Smooth muscle cell of the coronary artery (primary cell): ENCODE measurements around the gene ATM. TPM values are rescaled to one million over a fixed set of nuclear protein-coding genes. Genes with fewer than 3 reads are reported as not detected.

Source experiments
- total RNA-seq: library from RNA; depleted of rRNA; stranded (reverse); fragments of >200 nt; gene quantifications from 2 replicates; pipeline ENCODE4 v1.2.3, GENCODE V29; 2014; ENCODE audit warnings: low replicate concordance

ATM gene, protein sequence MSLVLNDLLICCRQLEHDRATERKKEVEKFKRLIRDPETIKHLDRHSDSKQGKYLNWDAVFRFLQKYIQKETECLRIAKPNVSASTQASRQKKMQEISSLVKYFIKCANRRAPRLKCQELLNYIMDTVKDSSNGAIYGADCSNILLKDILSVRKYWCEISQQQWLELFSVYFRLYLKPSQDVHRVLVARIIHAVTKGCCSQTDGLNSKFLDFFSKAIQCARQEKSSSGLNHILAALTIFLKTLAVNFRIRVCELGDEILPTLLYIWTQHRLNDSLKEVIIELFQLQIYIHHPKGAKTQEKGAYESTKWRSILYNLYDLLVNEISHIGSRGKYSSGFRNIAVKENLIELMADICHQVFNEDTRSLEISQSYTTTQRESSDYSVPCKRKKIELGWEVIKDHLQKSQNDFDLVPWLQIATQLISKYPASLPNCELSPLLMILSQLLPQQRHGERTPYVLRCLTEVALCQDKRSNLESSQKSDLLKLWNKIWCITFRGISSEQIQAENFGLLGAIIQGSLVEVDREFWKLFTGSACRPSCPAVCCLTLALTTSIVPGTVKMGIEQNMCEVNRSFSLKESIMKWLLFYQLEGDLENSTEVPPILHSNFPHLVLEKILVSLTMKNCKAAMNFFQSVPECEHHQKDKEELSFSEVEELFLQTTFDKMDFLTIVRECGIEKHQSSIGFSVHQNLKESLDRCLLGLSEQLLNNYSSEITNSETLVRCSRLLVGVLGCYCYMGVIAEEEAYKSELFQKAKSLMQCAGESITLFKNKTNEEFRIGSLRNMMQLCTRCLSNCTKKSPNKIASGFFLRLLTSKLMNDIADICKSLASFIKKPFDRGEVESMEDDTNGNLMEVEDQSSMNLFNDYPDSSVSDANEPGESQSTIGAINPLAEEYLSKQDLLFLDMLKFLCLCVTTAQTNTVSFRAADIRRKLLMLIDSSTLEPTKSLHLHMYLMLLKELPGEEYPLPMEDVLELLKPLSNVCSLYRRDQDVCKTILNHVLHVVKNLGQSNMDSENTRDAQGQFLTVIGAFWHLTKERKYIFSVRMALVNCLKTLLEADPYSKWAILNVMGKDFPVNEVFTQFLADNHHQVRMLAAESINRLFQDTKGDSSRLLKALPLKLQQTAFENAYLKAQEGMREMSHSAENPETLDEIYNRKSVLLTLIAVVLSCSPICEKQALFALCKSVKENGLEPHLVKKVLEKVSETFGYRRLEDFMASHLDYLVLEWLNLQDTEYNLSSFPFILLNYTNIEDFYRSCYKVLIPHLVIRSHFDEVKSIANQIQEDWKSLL (N-terminal part only)
- 97.9 and 215 TPM in 2 replicates for total RNA-seq

GRCh38 chr11:108222574-108223347, at the start of gene ATM, which contains the start of gene NPAT:
Gene ATM, plus strand, starts transcription at chr11:108223067. Its CDS starts 4,558 bp downstream, at chr11:108227625.
Gene NPAT, minus strand, starts transcription at chr11:108222638. Its CDS starts 102 bp downstream, at chr11:108222536.

Other genes starting within 250 kb of the ATM start
- 17.6 and 29.2 TPM in 2 replicates for gene CUL5, start 214.2 kb upstream of the ATM start, total RNA-seq
- gene ACAT1, start 101.5 kb upstream of the ATM start, total RNA-seq = 83.1 and 236 TPM in 2 replicates
- gene NPAT, start 429 bp upstream of the ATM start, total RNA-seq = 6.8 and 9.6 TPM in 2 replicates
- 0.30 and 0.35 TPM in 2 replicates for gene C11orf65, start 244.5 kb downstream of the ATM start, total RNA-seq